ENCODE data around the gene USP54. TPM values are rescaled to one million over a fixed set of nuclear protein-coding genes. Genes with fewer than 3 reads are reported as not detected.

USP54 gene
- total RNA-seq, 4 donors from 2014 or later: 41.0 to 65.1 (median 50.5) TPM

DNA sequence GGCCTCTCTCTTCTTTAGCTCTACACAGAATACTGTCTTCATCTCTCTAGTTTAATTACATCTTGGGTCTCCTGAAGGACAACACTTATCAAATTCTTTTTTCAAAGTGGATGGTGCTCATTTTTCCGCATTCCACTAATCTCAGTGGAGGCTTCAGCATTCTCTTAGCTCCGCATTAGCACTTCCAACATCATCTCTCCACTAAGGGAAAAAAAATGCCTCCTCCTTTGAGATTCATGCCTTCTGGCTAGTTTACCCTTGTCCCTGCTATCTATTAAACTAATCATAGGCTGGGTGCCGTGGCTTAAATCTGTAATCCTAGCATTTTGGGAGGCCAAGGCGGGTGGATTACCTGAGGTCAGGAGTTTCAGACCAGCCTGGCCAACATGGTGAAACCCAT is 104.5 kb downstream of the USP54 start:
- no peak for DNase-seq
- Histone ChIP-seq H3K27me3 (no peaks in the 10 kb centered on the region), H3K36me3 (no peaks in the 10 kb centered on the region), H3K4me3 (no peak overlapping the region), H3K9me3 (no peaks in the 10 kb centered on the region), H3K27ac (no peak overlapping the region), H3K4me1 (peaks cover 0 to 5% (median 2%) of the 10 kb centered on the region in 4 donors)
- TF ChIP-seq, protein P1, sequence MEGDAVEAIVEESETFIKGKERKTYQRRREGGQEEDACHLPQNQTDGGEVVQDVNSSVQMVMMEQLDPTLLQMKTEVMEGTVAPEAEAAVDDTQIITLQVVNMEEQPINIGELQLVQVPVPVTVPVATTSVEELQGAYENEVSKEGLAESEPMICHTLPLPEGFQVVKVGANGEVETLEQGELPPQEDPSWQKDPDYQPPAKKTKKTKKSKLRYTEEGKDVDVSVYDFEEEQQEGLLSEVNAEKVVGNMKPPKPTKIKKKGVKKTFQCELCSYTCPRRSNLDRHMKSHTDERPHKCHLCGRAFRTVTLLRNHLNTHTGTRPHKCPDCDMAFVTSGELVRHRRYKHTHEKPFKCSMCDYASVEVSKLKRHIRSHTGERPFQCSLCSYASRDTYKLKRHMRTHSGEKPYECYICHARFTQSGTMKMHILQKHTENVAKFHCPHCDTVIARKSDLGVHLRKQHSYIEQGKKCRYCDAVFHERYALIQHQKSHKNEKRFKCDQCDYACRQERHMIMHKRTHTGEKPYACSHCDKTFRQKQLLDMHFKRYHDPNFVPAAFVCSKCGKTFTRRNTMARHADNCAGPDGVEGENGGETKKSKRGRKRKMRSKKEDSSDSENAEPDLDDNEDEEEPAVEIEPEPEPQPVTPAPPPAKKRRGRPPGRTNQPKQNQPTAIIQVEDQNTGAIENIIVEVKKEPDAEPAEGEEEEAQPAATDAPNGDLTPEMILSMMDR (IDR thresholded peaks at IDR 0.05): no peak
- TF ChIP-seq POLR2A (IDR thresholded peaks at IDR 0.05): no peak

DNA sequence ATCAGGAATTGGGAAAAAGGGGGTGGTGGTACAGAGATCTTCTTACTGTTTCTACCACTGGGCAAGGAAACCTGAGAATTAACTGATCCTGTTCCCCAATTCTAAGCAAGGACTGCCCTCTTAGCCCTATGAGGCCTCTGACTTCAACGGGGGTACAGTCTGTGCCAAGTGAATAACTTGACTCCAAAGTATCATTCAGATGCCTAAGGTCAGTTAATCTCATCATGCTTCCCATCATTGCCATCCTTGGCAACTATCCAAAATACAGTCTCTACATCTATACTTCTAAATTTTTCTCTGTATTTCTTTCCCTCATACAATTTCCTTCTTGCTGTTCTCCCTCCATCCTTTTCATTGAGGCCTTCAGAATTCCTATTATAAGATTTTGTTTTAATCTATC is 105.8 kb downstream of the USP54 start:
- no peaks in the 10 kb centered on the region for H3K27me3 ChIP-seq
- peaks cover 0 to 5% (median 2%) of the 10 kb centered on the region in 4 donors for H3K4me1 ChIP-seq
- no peak for DNase-seq
- no peak overlapping the region for H3K27ac ChIP-seq
- no peak for TF ChIP-seq POLR2A (IDR thresholded peaks at IDR 0.05)
- TF ChIP-seq, protein P1 (IDR thresholded peaks at IDR 0.05): no peak
- no peak overlapping the region for H3K4me3 ChIP-seq
- no peaks in the 10 kb centered on the region for H3K9me3 ChIP-seq
- H3K36me3 ChIP-seq: no peaks in the 10 kb centered on the region

DNA sequence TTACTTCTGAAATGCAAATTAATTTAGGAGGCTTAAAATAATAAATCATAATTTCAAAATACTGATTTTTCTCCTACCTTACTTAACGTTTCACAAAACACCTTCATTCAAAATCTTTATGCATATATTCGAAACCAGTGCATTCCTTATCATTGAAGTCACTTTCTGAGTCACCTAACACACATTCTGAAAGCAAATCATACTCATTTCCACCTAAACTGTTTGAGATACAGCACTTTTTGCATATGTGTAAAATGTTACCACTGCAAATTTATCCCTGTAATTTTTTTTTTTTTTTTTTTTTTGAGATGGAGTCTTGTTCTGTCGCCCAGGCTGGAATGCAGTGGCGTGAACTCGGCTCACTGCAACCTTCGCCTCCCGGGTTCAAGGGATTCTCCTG is 111.0 kb downstream of the USP54 start:
- TF ChIP-seq POLR2A (IDR thresholded peaks at IDR 0.05): no peak
- TF ChIP-seq, protein P1 (IDR thresholded peaks at IDR 0.05): no peak
- Histone ChIP-seq H3K4me1 (no peaks in the 10 kb centered on the region), H3K9me3 (no peaks in the 10 kb centered on the region), H3K27ac (no peak overlapping the region), H3K27me3 (no peaks in the 10 kb centered on the region), H3K4me3 (no peak overlapping the region), H3K36me3 (peaks cover 0 to 38% (median 0%) of the 10 kb centered on the region in 3 donors)
- DNase-seq: no peak

DNA sequence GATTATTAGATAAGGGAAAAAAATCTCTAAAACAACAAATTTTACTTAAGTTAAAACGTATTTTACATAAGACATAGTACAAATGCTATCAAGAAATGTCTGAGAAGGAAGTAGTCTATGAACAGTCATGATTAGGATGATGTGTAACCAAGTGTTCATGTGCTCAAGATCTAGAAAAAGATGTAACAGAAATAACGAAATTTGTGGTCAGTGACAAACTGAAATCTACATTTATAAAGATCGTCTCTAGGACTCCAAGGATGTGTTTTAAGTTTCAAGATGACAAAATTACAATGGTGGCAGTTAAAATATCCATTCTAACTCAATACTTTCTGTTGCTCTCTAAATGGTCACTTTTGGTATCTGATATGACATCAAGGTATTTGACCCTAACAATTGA is 112.5 kb downstream of the USP54 start:
- H3K4me3 ChIP-seq: no peak overlapping the region
- H3K36me3 ChIP-seq: peaks cover 0 to 53% (median 0%) of the 10 kb centered on the region in 3 donors
- no peaks in the 10 kb centered on the region for H3K9me3 ChIP-seq
- H3K27me3 ChIP-seq: no peaks in the 10 kb centered on the region
- DNase-seq: no peak
- no peak for TF ChIP-seq POLR2A (IDR thresholded peaks at IDR 0.05)
- TF ChIP-seq, protein P1 (IDR thresholded peaks at IDR 0.05): no peak
- no peak overlapping the region for H3K27ac ChIP-seq
- H3K4me1 ChIP-seq: no peaks in the 10 kb centered on the region

DNA sequence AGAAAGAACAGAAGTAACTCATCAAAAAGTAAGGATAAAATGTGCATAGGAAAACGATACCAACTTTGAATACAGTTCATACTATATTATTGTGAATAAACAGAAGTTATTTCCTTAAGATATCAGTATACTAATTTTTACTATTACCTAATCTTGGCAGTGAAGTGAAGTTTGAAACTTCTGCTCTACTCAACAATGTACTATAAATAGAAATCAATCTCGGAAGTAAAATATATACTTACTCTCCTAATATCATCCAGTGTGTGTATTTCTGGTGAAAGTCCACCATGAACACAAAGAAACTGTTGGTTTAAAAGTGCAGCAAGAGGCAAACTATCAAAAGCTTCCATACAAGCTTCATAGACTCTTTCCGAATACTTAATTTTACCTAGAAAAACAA is 119.9 kb downstream of the USP54 start:
- H3K36me3 ChIP-seq: peaks cover 0 to 91% (median 0%) of the 10 kb centered on the region in 3 donors
- no peak for DNase-seq
- H3K27me3 ChIP-seq: no peaks in the 10 kb centered on the region
- H3K4me1 ChIP-seq: no peaks in the 10 kb centered on the region
- no peak overlapping the region for H3K27ac ChIP-seq
- no peak overlapping the region for H3K4me3 ChIP-seq
- TF ChIP-seq POLR2A (IDR thresholded peaks at IDR 0.05): no peak
- TF ChIP-seq, protein P1 (IDR thresholded peaks at IDR 0.05): no peak
- no peaks in the 10 kb centered on the region for H3K9me3 ChIP-seq

DNA sequence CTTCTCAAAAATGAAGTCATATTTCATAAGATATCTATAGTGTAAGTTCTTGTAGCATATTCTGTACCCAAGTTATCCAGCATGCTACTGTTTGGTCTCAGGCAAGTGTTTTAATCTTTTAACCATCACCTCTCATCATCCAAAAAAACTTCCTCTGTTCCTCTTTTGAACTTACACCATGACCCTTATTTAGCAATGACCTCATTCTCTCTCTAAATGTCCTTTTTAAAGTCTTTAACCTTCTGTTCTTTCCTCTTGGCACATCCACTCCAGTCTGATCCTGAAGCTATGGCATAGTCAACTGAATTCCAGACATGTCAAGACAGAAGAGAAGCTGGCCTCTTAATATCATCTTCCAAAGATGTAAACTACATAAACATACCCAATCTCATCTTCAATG is 121.6 kb downstream of the USP54 start:
- no peak for DNase-seq
- TF ChIP-seq, protein P1 (IDR thresholded peaks at IDR 0.05): no peak
- no peak for TF ChIP-seq POLR2A (IDR thresholded peaks at IDR 0.05)
- Histone ChIP-seq H3K27me3 (no peaks in the 10 kb centered on the region), H3K27ac (no peak overlapping the region), H3K4me1 (no peaks in the 10 kb centered on the region), H3K9me3 (no peaks in the 10 kb centered on the region), H3K36me3 (peaks cover 0 to 87% (median 0%) of the 10 kb centered on the region in 3 donors), H3K4me3 (no peak overlapping the region)

All from Peyer's patch (tissue), 4 donors.